SK-N-SH (cell line): ENCODE results near the gene CPSF6.

Experiments used
- JUND ChIP-seq: IDR thresholded peaks from 2 replicates; pipeline ENCODE4 v1.4.0; 2012
- MEF2A ChIP-seq: IDR thresholded peaks from 2 replicates; pipeline ENCODE4 v1.4.0; 2012; ENCODE audit warnings: low read depth, borderline replicate concordance
- POLR2AphosphoS5 ChIP-seq: IDR thresholded peaks from 2 replicates; pipeline ENCODE4 v1.6.1; 2012; ENCODE audit warnings: low read depth, low read length
- RCOR1 ChIP-seq: fragments of 150-350 bp; IDR thresholded peaks from 2 replicates; pipeline ENCODE4 v1.6.1; 2017; ENCODE audit warnings: antibody characterized with exemption, low read length
- SMC3 ChIP-seq: IDR thresholded peaks from 2 replicates; pipeline ENCODE4 v1.6.1; 2012; ENCODE audit warnings: low read depth, low read length, improper control_type of control experiment
- TF ChIP-seq, protein P1 (sequence below): fragments of 200-600 bp; sonication (generic); IDR thresholded peaks from 2 replicates; pipeline ENCODE4 v1.6.1; 2017; ENCODE audit warnings: antibody characterized with exemption, mild to moderate bottlenecking, moderate library complexity

DNA sequence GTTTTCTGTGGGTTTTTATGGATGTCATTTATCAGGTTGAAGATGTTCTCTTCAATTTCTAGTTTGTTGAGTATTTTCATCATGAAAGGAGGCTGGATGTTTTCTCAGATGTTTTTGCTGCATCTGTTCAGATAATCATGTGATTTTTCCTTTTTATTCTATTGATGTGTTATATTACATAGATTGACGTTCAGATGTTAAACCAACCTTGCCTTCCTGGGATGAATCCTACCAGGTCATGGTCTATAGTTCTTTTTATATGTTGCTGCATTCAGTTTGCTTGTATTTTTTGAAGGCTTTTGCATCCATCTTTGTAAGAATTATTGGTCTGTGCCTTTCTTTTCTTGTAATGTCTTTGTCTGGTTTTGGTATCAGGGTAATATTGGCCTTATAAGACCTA is 64.9 kb downstream of the CPSF6 start:
- TF ChIP-seq, protein P1, sequence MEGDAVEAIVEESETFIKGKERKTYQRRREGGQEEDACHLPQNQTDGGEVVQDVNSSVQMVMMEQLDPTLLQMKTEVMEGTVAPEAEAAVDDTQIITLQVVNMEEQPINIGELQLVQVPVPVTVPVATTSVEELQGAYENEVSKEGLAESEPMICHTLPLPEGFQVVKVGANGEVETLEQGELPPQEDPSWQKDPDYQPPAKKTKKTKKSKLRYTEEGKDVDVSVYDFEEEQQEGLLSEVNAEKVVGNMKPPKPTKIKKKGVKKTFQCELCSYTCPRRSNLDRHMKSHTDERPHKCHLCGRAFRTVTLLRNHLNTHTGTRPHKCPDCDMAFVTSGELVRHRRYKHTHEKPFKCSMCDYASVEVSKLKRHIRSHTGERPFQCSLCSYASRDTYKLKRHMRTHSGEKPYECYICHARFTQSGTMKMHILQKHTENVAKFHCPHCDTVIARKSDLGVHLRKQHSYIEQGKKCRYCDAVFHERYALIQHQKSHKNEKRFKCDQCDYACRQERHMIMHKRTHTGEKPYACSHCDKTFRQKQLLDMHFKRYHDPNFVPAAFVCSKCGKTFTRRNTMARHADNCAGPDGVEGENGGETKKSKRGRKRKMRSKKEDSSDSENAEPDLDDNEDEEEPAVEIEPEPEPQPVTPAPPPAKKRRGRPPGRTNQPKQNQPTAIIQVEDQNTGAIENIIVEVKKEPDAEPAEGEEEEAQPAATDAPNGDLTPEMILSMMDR = no peak
- TF ChIP-seq POLR2AphosphoS5 (no peak), JUND (no peak), RCOR1 (no peak), MEF2A (no peak), SMC3 (no peak)
